ENCODE measurements around the gene DCAF4.

The DCAF4 gene

DNA sequence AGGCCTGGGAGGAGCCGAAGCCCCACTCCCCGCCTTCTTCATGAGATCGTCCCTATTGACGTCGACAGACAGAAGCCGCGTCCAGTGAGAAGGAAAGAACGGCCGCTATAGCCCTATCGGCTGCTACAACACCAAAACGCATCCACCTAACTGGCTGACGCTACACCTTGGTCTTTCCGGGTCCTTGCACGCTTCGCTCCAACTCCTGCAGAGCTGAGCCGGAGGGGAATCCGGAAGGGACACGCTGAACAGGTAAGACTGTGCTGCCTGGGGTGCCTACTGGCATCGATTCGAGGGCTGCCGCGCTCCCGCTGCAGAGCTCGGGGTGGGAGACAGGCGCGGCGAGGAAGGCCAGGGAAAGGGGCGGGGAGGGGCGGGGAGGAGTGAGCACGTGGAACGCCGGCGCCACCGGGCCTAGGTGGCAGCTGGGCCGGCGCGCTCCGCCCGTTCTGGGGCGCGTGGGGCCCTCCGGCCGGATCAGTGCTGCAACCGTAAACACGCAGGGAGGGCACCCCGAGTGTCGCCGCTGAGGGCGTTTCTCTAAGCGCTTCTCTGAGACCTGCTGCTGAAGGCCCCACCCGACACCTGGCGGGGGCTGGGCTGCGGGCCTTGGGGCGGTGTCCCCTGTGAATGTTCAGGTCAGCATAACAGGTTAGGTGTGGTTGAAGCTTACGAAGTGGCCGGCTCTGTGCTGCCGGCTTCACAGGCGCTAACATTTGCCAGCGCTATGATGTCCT, at the start of gene DCAF4:
Gene DCAF4 (plus strand): TSS at position 173 of the 737 bp plus-strand sequence. CDS start 11,515 bp downstream, outside the sequence.
- peak; percentile 98 for DNase-seq

- DNase-seq, result no peak
Measured at GRCh38 chr14:72876710-72877063, 49.6 kb upstream of the DCAF4 start.

DNA sequence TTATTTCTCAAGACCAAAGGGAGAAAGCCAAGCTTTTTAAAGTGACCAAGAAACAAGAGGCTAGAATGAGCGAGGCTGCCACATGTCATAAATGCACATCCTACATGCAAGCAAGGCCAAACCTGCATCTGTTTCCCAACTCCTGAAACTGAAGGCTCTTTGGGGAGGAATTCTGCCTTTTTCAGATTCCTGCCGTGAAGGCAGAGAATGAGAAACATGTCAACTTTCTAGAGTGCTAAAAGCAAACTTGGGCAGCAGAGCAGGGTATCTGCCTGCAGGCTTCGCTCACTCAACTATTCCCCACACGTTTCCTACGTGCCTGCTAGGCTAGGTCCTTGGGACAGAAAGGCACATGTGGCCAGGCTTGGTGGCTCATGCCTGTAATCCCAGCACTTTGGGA, 47.5 kb upstream of the DCAF4 start:
- no peak for DNase-seq

DNA sequence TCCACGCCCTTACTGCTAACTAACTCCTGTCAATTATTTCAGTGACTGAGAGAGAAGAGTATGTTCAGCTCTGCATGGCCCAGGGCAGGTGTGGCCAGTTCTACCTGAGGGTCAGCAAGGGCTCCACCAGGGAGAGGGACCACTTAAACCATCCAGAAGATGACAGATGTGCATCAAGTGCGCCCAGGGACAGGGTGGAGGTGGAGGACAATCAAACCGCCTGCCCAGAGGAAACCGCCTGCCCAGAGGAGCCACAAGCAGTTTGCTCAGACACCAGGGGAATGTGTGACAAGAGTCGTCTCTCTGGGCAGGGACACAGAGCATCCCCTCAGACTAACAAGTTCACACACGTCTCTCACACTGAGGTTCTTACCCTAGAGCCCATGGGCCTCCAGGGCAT, 46.8 kb upstream of the DCAF4 start:
- no peak for DNase-seq

- DNase-seq, result no peak
Measured at GRCh38 chr14:72880164-72880563, 46.1 kb upstream of the DCAF4 start.

DNA sequence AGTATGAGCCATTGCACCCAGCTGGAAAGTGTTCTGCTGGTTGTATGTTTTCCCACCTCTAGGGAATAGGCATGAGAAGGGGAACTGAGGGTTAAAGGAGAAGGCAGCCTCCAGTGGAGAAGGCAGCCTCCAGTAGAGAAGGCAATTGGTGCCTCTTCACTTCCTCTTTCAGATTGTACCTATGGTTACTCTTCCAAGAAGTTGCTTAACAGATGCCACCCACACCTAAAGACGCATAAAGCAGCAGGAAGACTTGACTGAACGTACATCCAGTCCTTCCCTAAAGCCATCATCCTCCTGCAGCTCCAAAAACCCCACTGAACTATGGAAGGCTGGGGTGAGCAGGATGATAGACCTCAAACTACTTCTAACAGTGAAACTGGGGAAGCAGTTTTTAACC, 45.4 kb upstream of the DCAF4 start:
- DNase-seq, result no peak

DNA sequence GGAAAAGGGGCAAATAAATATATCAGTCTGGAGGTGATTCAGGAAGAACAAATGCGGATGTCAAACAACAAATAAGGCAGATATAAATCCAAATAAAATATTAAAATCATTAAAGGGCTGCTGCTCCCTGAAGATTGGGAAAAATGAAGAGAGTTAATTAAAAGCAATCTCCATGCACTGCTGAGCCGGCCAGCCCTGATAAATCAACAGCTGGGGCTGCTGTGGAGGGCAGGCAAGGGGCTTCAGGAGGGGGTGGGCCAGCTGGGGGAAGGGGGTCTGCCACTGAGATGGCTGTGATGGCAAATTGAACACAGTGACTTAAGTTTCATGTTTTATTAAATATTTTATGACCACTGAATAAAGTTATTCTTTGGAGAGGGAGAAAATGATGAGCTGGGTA, 44.7 kb upstream of the DCAF4 start:
- no peak for DNase-seq

DNA sequence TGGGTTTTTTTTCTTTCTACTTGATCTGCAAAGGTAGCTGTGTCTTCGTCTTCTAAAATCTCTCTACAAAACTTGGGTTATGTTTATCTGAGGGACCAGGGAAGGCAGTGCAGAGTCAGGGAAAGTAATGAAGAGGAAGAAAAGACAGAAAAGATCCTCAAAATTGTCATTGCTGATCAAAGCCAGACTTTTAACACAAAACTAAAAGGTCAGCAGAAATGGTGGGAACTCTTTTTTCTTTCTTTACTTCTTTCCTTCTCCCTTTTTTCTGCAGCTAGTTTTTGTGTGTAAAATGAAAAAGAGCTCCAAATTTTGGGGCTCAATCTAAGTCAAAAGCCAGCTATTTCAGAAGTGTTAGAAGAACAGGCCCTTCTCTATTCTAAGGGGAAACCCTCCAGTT, 44.2 kb upstream of the DCAF4 start:
- no peak for DNase-seq

GRCh38 chr14:72882463-72882862, 43.8 kb upstream of the DCAF4 start:
- DNase-seq, result no peak

- no peak for DNase-seq
Measured at GRCh38 chr14:72883109-72883508, 43.2 kb upstream of the DCAF4 start.

- no peak for DNase-seq
Measured at GRCh38 chr14:72883961-72884360, 42.3 kb upstream of the DCAF4 start.

DNA sequence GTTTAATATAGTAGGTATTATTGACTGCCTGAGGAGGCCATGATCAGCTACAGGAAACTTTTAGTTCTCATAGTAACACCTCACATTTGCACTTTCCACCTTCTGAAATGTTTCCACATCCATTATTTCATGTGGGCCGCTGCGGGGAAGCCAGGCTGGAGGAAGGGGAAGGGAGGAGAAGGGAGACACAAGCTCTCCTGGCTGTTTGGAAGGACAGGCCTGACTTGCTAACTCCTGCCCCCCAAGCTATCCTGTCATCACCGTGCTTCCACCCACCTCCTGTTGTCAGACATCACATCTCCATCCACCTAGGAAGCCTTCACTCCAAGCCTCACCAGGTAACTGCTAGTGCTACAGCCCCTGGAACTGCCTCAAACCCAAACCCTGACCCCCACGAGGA, 41.9 kb upstream of the DCAF4 start:
- no peak for DNase-seq

DNA sequence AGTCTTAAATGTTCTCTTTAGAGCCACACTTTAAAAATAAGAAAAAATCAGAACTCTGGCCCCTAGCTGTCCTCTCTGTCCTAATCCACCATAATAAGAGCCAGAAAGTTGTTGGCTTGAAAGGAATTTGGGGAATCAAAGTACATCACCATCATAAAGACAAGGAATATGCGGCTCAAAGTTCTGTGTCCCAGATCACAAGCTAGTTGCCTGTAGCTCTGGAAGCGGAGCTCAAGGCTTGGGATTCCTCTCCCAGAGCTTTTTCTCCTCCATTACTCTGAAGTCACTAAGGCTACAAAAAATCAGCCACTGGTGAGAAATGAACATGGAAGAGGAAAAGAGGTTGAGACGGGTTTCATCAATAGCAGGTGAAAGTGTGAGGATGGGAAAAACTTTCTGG, 38.8 kb upstream of the DCAF4 start:
- DNase-seq, result no peak

- DNase-seq, result no peak
Measured at GRCh38 chr14:72888192-72888591, 38.1 kb upstream of the DCAF4 start.

DNA sequence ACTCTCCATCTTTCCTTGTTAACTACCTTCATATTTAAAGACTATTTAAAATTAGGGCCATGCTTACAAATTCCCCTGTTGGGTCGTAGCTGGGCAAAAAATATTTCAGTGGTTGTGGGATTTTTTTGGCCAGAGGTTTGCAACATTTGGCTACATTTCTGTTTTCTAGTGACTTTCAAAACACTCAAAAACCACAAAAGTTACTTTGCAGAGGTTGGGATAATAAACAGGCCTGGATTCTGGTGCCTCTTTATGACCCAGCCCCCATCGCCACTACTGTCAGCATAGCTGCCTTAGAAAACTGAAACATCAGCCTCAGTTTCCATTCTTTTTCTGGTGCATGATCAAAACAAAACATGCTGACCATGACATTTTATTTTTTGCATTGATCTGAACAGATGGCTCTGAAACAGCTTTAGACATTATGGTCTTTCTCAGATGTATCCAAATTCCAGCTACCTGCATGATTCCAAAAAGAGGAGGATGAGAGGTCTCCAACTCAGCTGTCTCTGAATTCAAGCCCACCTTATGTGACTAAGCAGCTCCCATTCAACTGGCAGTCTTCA, 37.5 kb upstream of the DCAF4 start:
- DNase-seq, result no peak

GRCh38 chr14:72889366-72889765, 36.9 kb upstream of the DCAF4 start:
- no peak for DNase-seq

DNA sequence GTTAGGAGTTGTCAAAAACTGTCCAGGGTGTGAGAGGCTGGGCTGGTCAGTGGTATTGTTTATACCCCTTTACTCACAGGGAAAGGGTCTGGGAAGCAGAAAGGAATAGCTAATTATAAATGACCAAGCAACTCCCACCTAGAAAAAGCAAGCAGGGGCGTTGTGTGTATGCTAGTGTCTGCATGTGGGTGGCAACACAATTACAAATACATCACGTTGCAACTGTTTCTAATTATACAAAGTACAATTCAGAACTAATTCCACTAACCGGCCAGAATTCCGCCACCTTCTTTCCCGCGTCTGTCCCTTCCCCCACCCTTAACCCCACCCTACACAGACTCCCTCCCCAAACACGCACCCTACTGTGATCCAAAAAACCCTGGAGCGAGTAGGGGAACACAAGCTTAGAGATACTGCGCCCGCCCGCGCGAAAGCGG, 34.6 kb upstream of the DCAF4 start:
- DNase-seq, result no peak

DNA sequence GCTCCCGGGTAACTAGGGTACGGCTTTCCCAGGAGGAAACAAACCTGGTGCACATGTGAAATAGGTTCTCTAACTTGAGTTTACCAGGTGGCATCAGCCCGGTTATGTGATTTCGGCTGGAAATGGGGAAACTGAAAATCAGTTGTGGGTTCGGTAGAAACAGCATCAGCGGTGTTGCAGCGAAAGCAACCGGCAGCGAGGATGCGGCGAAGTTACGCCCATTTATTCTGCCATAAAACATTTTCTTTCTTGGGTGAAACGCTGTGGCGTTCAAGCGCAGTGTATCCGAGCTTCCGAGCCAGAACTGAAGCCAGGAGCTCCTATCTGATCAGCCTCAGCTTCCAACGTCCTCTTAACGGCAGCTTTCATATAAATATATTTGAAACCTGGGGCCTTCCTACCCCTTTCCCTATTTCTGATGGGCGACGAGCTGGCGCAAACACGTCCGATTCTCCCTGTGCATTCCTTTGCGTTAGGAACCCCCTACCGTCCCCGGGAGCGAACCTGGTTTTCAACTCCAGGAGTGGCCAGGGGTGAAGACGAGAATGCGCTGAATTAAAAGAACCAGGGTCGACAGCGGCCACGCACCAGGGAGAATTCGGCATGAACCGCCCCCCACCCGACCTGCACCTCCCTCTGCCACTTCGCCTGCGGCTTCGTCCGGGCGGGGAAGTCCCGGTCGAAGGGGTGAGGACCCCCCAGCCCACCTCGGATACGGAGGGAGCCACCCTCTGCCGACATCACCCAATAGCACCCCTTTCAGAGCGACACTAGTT, 34.0 kb upstream of the DCAF4 start:
- peak; percentile 23 for DNase-seq

DNA sequence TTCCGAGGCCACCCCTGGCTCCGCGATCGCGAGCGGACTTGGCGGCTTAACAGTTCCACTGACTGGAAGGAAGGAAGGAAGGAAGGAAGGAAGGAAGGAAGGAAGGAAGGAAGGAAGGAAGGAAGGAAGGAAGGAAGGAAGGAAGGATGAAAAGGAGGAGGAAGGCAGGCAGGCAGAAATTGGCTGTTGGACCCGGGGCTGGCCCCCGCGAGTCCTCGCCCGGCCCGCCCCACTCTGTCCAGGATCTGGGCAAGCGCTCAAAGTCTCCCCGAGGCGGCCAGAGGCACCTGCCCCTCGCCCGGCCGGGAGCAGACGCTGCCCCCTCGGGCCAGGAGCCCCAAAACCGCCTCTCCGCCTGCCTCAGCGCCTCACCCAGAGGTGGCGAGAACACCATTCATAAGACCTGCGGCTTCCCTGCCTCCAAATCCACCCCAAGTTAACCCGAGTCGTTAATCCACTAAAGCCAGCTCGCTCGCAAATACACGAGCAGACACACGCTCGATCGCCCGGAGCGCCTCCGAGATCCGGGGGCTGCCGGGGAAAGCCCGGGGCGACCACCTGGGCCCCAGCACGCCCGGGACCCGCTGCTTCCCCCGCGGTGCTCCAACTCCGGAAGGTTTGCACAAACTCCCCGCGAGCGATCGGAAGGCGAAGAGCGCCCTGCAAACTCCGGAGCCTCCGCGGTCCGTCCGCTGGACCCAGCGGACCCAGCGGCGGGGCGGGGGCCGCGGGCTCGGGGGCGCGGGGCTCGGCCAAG, 33.2 kb upstream of the DCAF4 start:
- no peak for DNase-seq

- peak; percentile 96 for DNase-seq
Measured at GRCh38 chr14:72893636-72894322, 32.5 kb upstream of the DCAF4 start, which contains the start of gene DPF3. DPF3 (minus strand) TSS chr14:72894101; CDS start chr14:72894088, 13 bp downstream.

DNA sequence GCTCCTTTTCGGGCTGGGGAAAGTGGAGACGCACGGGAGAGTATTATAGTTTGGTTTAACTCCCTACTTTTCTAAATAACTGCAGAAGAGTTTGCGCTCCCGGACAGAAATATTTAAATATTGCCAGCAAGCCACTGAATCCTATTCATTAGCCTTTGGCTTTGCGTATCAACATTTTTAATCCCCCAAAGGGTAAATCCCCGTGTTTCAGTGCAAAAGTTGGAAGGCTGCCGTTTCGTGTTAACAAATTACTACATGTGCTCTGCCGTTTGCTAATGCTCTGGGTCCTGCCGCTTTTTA, 32.0 kb upstream of the DCAF4 start:
- DNase-seq, result no peak

GRCh38 chr14:72894623-72895378, 31.5 kb upstream of the DCAF4 start:
- DNase-seq, result no peak

Data from NCI-H1105 treated with DMSO at 0.1 percent for 48 hours (cell line).